Mononuclear cell (primary cell): ENCODE results near the gene TYMP. TPM values are rescaled to one million over a fixed set of nuclear protein-coding genes. Genes with fewer than 3 reads are reported as not detected.
A peak's percentile ranks its signal among the peaks of the same experiment; 100 is the strongest.

Source experiments
- H3K27me3 ChIP-seq: 2 replicates; pipeline ENCODE4 v1.6.0; 2011; ENCODE audit warnings: low read length, control low read depth; ENCODE audit not compliant: insufficient read depth
- H3K4me1 ChIP-seq: 2 replicates; pipeline ENCODE4 v1.5.1; 2011; ENCODE audit warnings: mild to moderate bottlenecking, low read length, control low read depth; ENCODE audit not compliant: insufficient read depth
- H3K4me3 ChIP-seq: 2 replicates; pipeline ENCODE4 v1.5.1; 2011; ENCODE audit warnings: mild to moderate bottlenecking, low read length, moderate library complexity
- H3K9me3 ChIP-seq: 2 replicates; pipeline ENCODE4 v1.5.1; 2011; ENCODE audit warnings: low read depth, mild to moderate bottlenecking, control low read depth, low read length
- total RNA-seq: library from RNA; depleted of rRNA; stranded (reverse); fragments of >200 nt; gene quantifications from one replicate; pipeline ENCODE4 v1.2.3, GENCODE V29; 2012

Gene TYMP
- total RNA-seq, 1 donor = 151 TPM

DNA sequence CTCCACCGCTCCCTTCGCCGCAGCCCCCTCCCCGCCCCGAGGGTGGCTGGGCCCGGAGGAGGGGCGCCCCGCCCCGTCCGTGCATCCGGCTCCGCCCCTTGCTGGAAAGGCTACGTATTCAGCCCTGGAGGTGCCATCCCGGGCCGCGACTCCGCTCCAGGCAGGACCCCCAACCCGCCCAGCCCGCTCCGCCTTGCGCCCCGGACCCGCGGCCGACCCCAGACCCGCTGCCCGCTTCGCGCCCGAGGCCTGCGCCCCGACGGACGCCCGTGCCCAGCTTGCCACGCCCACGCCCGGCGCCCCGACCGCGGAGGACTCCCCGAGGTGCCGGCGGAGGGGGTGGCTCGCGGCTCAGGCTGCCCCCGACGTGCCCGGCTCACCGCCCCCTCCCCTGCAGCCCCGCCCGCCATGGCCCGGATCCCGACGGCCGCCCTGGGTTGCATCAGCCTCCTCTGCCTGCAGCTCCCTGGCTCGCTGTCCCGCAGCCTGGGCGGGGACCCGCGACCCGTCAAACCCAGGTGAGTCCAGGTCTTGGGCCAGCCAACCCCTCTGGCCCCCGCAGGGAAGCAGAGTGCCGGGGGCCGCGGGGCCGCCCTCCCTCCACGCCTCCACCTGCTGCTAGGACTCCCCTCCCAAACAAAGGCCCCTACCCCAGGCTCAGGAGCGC is 48.2 kb downstream of the TYMP start, which contains the start of gene ADM2:
TSS of gene ADM2 (plus strand) at position 104 of the 667 bp plus-strand sequence. CDS start at position 409, 305 bp downstream.
- Histone ChIP-seq H3K4me1 (peaks cover 12% of the 10 kb centered on the region), H3K4me3 (peak within 1 kb of the TSS; percentile 30), H3K9me3 (no peaks in the 10 kb centered on the region), H3K27me3 (peaks cover 11% of the 10 kb centered on the region)

- Histone ChIP-seq H3K27me3 (peaks cover 11% of the 10 kb centered on the region), H3K4me1 (peaks cover 12% of the 10 kb centered on the region), H3K4me3 (peak overlapping the region; percentile 30), H3K9me3 (no peaks in the 10 kb centered on the region)
Measured at GRCh38 chr22:50481045-50481439, 48.8 kb downstream of the TYMP start.

DNA sequence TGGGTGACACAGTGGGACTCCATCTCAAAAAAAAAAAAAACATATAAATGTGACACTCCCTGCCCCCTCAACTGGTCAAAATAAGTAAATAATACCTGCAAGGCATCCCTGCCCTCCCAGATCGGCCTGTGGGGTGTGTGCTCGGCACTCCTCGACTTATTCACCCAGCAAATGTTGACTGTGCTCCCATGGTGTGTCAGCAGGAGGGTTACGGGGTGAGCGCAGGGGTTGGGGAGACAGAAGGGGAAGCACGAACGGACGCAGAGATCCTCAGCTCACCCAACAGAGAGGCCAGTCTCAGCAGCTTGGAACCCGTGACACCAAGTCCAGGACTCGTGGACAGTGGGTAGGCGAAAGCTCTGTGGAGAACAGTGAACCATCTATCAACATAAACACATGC is 50.1 kb downstream of the TYMP start:
- Histone ChIP-seq H3K4me1 (peaks cover 18% of the 10 kb centered on the region), H3K9me3 (no peaks in the 10 kb centered on the region), H3K27me3 (peaks cover 11% of the 10 kb centered on the region), H3K4me3 (no peak overlapping the region)

DNA sequence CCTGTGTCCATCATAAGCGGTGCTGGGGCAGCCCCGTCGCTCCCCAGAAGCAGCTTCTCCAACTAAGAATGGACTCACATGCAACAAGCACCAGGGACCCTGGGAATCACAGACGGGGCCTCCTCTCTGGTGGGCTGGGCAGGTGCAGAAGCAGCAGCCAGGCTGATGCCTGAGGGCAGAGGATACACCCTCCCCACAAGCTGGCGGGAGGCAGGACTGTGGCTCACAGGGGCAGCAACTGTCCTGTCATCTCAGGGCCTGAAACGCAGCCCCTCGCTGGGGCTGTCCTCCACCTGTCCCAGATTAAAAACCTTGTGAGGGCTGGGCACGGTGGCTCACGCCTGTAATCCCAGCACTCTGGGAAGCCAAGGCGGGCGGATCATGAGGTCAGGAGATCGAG is 51.9 kb downstream of the TYMP start:
- no peaks in the 10 kb centered on the region for H3K9me3 ChIP-seq
- H3K4me3 ChIP-seq = no peak overlapping the region
- peaks cover 11% of the 10 kb centered on the region for H3K27me3 ChIP-seq

DNA sequence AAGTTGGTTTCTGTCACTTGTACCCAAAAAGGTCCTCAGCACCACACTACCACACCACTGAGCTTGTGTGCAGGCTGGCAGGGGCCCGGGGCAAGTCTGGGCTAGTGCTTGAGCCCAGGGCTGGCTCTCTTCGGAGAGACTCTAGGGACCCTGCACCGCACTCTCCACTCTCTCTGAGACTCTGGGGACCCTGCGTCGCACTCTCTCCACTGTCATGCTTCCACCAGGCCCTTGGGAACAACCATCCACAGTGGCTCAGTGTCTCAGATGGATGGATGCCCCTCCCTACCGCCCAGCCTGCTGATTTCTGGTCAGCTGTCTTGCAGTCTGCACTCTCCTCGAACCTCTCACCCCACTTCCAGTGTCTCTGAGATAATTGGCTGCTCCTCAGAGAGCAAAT is 52.9 kb downstream of the TYMP start:
- peaks cover 35% of the 10 kb centered on the region for H3K4me1 ChIP-seq
- peaks cover 8% of the 10 kb centered on the region for H3K27me3 ChIP-seq
- H3K9me3 ChIP-seq = no peaks in the 10 kb centered on the region
- H3K4me3 ChIP-seq = no peak overlapping the region

More for the DNA sequence above, 51.9 kb downstream of the TYMP start:
- peaks cover 31% of the 10 kb centered on the region for H3K4me1 ChIP-seq

Other genes starting within 250 kb of the TYMP start
- gene PLXNB2, start 222.4 kb downstream of the TYMP start, total RNA-seq = 66.0 TPM
- gene DENND6B, start 203.0 kb downstream of the TYMP start, total RNA-seq = 1.0 TPM
- gene PPP6R2, start 186.7 kb downstream of the TYMP start, total RNA-seq = 27.5 TPM
- 63.4 TPM for gene SBF1, start 55.0 kb downstream of the TYMP start, total RNA-seq
- gene ADM2, start 48.5 kb downstream of the TYMP start, total RNA-seq = 0.31 TPM
- gene MIOX, start 43.2 kb downstream of the TYMP start, total RNA-seq = not detected
- gene LMF2, start 22.3 kb downstream of the TYMP start, total RNA-seq = 22.8 TPM
- gene NCAPH2, start 21.8 kb downstream of the TYMP start, total RNA-seq = 40.6 TPM
- gene SCO2, start 4.4 kb downstream of the TYMP start, total RNA-seq = 33.8 TPM
- gene KLHDC7B, start 15.9 kb upstream of the TYMP start, total RNA-seq = 1.7 TPM
- gene SYCE3, start 32.9 kb upstream of the TYMP start, total RNA-seq = not detected
- gene CPT1B, start 48.4 kb upstream of the TYMP start, total RNA-seq = 7.2 TPM
- gene CHKB, start 52.8 kb upstream of the TYMP start, total RNA-seq = 40.0 TPM
- 0.10 TPM for gene MAPK8IP2, start 70.8 kb upstream of the TYMP start, total RNA-seq
- gene ARSA, start 98.1 kb upstream of the TYMP start, total RNA-seq = 21.3 TPM
- under 0.01 TPM for gene SHANK3, start 142.8 kb upstream of the TYMP start, total RNA-seq
- not detected for gene ACR, start 208.2 kb upstream of the TYMP start, total RNA-seq